IMR-90 (cell line): ENCODE results near the gene TEAD1. TPM values are rescaled to one million over a fixed set of nuclear protein-coding genes. Genes with fewer than 3 reads are reported as not detected.

ENCODE experiments used
- ATAC-seq: fragments of 200-7000 bp; cut with Tn5 transposase; 2 replicates; pipeline ENCODE4 v1.9.1; 2020; ENCODE audit warnings: low read depth, mild to moderate bottlenecking, moderate library complexity
- BruUV-seq: library from RNA; stranded (reverse); fragments of 400-500 nt; replicated peaks from 2 replicates; lab custom pipeline; 2021; lab: Mats Ljungman, UMichigan
- CTCF ChIA-PET: fragments of 300-600 bp; formaldehyde crosslinking; extraction: SDS; loops from one replicate; lab custom pipeline; 2021; ENCODE audit warnings: antibody characterized with exemption; lab: Yijun Ruan, JAX
- POLR2A ChIA-PET: fragments of 300-600 bp; sonication (Branson Sonifier 250); formaldehyde crosslinking; loops from one replicate; lab custom pipeline; 2022; ENCODE audit warnings: antibody characterized with exemption; ENCODE audit not compliant: unreplicated experiment; lab: Charles Lee
- DNase-seq: peaks from one replicate; pipeline ENCODE4 v3.0.0; 2013
- H2AFZ ChIP-seq: replicated peaks from 2 replicates; pipeline ENCODE3; 2013; ENCODE audit warnings: low read length, mild to moderate bottlenecking; ENCODE audit not compliant: poor library complexity
- H2AK5ac ChIP-seq: 2 replicates; pipeline ENCODE4 v1.6.1; 2013; ENCODE audit warnings: low read depth, low read length, inconsistent platforms
- H2AK9ac ChIP-seq: replicated peaks from 2 replicates; pipeline ENCODE3; 2013; ENCODE audit warnings: mild to moderate bottlenecking, low read depth, low read length, moderate library complexity; ENCODE audit not compliant: poor library complexity
- H2BK120ac ChIP-seq: 2 replicates; pipeline ENCODE4 v1.6.1; 2013; ENCODE audit warnings: low read depth, low read length, inconsistent platforms
- H2BK15ac ChIP-seq: 3 replicates; pipeline ENCODE4 v1.6.1; 2013; ENCODE audit warnings: low read depth, low read length, inconsistent platforms
- H2BK20ac ChIP-seq: 2 replicates; pipeline ENCODE4 v1.6.1; 2013; ENCODE audit warnings: low read depth, mild to moderate bottlenecking, inconsistent platforms, low read length, moderate library complexity
- H2BK5ac ChIP-seq: 2 replicates; pipeline ENCODE4 v1.6.1; 2013; ENCODE audit warnings: mild to moderate bottlenecking, low read depth, low read length, inconsistent platforms; ENCODE audit not compliant: poor library complexity, severe bottlenecking
- H3K14ac ChIP-seq: replicated peaks from 2 replicates; pipeline ENCODE4 v1.6.1; 2013; ENCODE audit warnings: low read depth, low read length, inconsistent platforms
- H3K18ac ChIP-seq: 2 replicates; pipeline ENCODE4 v1.6.1; 2013; ENCODE audit warnings: low read depth, low read length, control low read depth
- H3K23ac ChIP-seq: 2 replicates; pipeline ENCODE4 v1.6.1; 2013; ENCODE audit warnings: low read depth, low read length, inconsistent platforms
- H3K27ac ChIP-seq: 2 replicates; pipeline ENCODE4 v1.5.1; 2013; ENCODE audit warnings: mild to moderate bottlenecking, control low read depth, low read length; ENCODE audit not compliant: insufficient read depth
- H3K27me3 ChIP-seq: 2 replicates; pipeline ENCODE4 v1.6.1; 2013; ENCODE audit warnings: low read length; ENCODE audit not compliant: control insufficient read depth, insufficient read depth
- H3K36me3 ChIP-seq: 2 replicates; pipeline ENCODE4 v1.6.1; 2013; ENCODE audit warnings: low read length, mixed read lengths; ENCODE audit not compliant: control insufficient read depth, insufficient read depth
- H3K4ac ChIP-seq: 2 replicates; pipeline ENCODE4 v1.6.1; 2013; ENCODE audit warnings: low read depth, low read length, inconsistent platforms
- H3K4me1 ChIP-seq: 2 replicates; pipeline ENCODE4 v1.6.1; 2013; ENCODE audit warnings: low read length, mixed read lengths; ENCODE audit not compliant: control insufficient read depth, insufficient read depth
- H3K4me2 ChIP-seq: 2 replicates; pipeline ENCODE4 v1.6.1; 2013; ENCODE audit warnings: low read depth, mild to moderate bottlenecking, control low read depth, low read length, moderate library complexity
- H3K4me3 ChIP-seq: 2 replicates; pipeline ENCODE4 v1.5.1; 2013; ENCODE audit warnings: low read depth, mild to moderate bottlenecking, control low read depth, low read length, moderate library complexity; ENCODE audit not compliant: insufficient read depth
- H3K56ac ChIP-seq: 2 replicates; pipeline ENCODE4 v1.6.1; 2013; ENCODE audit warnings: low read length, inconsistent platforms; ENCODE audit not compliant: insufficient read depth; ENCODE audit errors: extremely low read depth
- H3K79me1 ChIP-seq, 2 experiments: 2 replicates each; pipeline ENCODE4 v1.6.1; 2013; ENCODE audit warnings: low read length in 2 of 2, inconsistent platforms in 1 of 2, low read depth in 1 of 2
- H3K9ac ChIP-seq: 2 replicates; pipeline ENCODE4 v1.6.1; 2013; ENCODE audit warnings: low read depth, low read length, control low read depth
- H3K9me1 ChIP-seq: 2 replicates; pipeline ENCODE4 v1.6.1; 2013; ENCODE audit warnings: low read length, inconsistent platforms; ENCODE audit not compliant: insufficient read depth
- H3K9me3 ChIP-seq: 2 replicates; pipeline ENCODE4 v1.6.1; 2013; ENCODE audit warnings: low read length; ENCODE audit not compliant: control insufficient read depth, insufficient read depth
- H4K20me1 ChIP-seq: 2 replicates; pipeline ENCODE4 v1.6.1; 2013; ENCODE audit warnings: low read length, inconsistent platforms; ENCODE audit not compliant: insufficient read depth
- H4K5ac ChIP-seq: 2 replicates; pipeline ENCODE4 v1.6.1; 2013; ENCODE audit warnings: mild to moderate bottlenecking, low read depth, low read length, control low read depth
- H4K8ac ChIP-seq, 2 experiments: 2 replicates each; pipeline ENCODE4 v1.6.1; 2013; ENCODE audit warnings: low read depth in 2 of 2, low read length in 2 of 2, control low read depth in 1 of 2, inconsistent platforms in 1 of 2
- H4K91ac ChIP-seq: 2 replicates; pipeline ENCODE4 v1.6.1; 2013; ENCODE audit warnings: low read depth, low read length, inconsistent platforms; ENCODE audit not compliant: insufficient read depth
- CEBPB ChIP-seq: IDR thresholded peaks from 2 replicates; pipeline ENCODE4 v1.6.1; 2012; ENCODE audit warnings: low read depth, low read length, improper control_type of control experiment
- RCOR1 ChIP-seq: IDR thresholded peaks from 2 replicates; pipeline ENCODE4 v1.6.1; 2012; ENCODE audit warnings: mild to moderate bottlenecking, low read length, improper control_type of control experiment; ENCODE audit not compliant: insufficient replicate concordance
- WGBS, 2 experiments: methylation state at CpG; one replicate each; pipeline versions ENCODE4 v1.1.5 to v1.1.7; 2013; ENCODE audit warnings: missing lambda C conversion rate in 2 of 2; ENCODE audit not compliant: insufficient read length in 1 of 2; ENCODE audit errors: extremely low coverage in 2 of 2; 5-methylcytosine and 5-hydroxymethylcytosine counted together
- dilution Hi-C: fragments of 300-500 bp; cut with HindIII; formaldehyde crosslinking; loops from one replicate; pipeline ENCODE4 v1.14.3; 2018; ENCODE audit warnings: low sequenced_read_pairs; ENCODE audit not compliant: unreplicated experiment
- in situ Hi-C: fragments of 300-500 bp; cut with MboI; formaldehyde crosslinking; loops from 3 replicates; pipeline ENCODE4 v1.14.3; 2019; ENCODE audit warnings: low sequenced_read_pairs, inconsistent platforms, mixed read lengths
- intact Hi-C: fragments of 100-400 bp; cut with micrococcal nuclease; formaldehyde crosslinking; loops from 2 replicates; pipeline ENCODE4 v1.10.0; 2022
- polyA plus RNA-seq, 3 experiments: library from polyadenylated mRNA; depleted of rRNA; stranded (reverse); fragments of >200 nt; gene quantifications; 2 replicates each; pipeline ENCODE4 v1.2.3, GENCODE V29; 2012; ENCODE audit warnings: low replicate concordance in 1 of 3
- total RNA-seq: library from RNA; depleted of rRNA; stranded (reverse); fragments of >200 nt; gene quantifications from 2 replicates; pipeline ENCODE4 v1.2.3, GENCODE V29; 2012

TEAD1 gene
- total and polyA plus RNA-seq, 2 of the 4 experiments (the other 2 are of a cell fraction), result 51.8 to 69.2 TPM

DNA sequence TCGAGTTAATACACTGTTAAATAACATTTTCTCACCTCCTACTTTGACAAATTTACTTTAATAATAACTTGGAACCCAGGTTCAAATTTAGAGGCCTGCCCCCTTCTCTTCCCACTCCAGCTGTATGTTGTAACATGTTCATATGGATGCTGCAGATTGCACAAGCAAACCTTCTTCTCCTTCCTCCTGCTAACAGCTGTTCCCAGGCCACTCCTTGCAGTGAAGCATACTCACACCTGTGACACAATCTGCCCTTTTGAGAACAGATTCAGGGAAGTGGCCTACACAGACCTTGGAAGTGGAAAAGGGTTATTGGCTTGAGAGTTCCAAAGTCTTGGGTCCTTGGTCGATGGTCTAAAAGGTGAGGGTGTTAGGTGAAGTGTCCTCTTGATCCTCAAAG is 131.9 kb downstream of the TEAD1 start:
- peak; percentile 48 for DNase-seq
- BruUV-seq, result no TSS peak

More for the DNA sequence above, 131.9 kb downstream of the TEAD1 start:
- Histone ChIP-seq H3K9me3 (no peaks in the 10 kb centered on the region), H2BK5ac (no peak overlapping the region), H3K18ac (no peak overlapping the region), H2BK20ac (no peak overlapping the region), H3K27ac (no peak overlapping the region), H4K5ac (no peak overlapping the region), H4K20me1 (peaks cover 93% of the 10 kb centered on the region), H2AK9ac (no peak overlapping the region), H3K23ac (peak overlapping the region; percentile 65), H2AFZ (no peak overlapping the region), H4K91ac (no peak overlapping the region), H2AK5ac (no peak overlapping the region), H3K4me3 (no peak overlapping the region), H3K4ac (no peak overlapping the region), H3K14ac (peak overlapping the region; percentile 41), H3K79me1 (peaks cover 55 to 98% of the 10 kb centered on the region in 2 experiments), H4K8ac (no peak overlapping the region), H2BK15ac (peak overlapping the region; percentile 43; the same call in 1 of the 3 replicates), H3K9me1 (peaks cover 57% of the 10 kb centered on the region), H3K4me2 (no peak overlapping the region), H3K27me3 (no peaks in the 10 kb centered on the region), H3K36me3 (peaks cover 8% of the 10 kb centered on the region), H2BK120ac (no peak overlapping the region), H3K4me1 (peaks cover 49% of the 10 kb centered on the region), H3K56ac (no peak overlapping the region), H3K9ac (no peak overlapping the region)
- no peak for ATAC-seq
- no CpG with 5 or more reads among the region's 2 CpGs for WGBS, 2 experiments
- TF ChIP-seq RCOR1 (no peak), CEBPB (peak; percentile 61)
- intact Hi-C loops, result no loop called here
- POLR2A ChIA-PET, result no interaction called here
- CTCF ChIA-PET, result no interaction called here
- in situ Hi-C loops, result no loop called here
- dilution Hi-C loops, result no loop called here
